ENCODE measurements around the gene F7. TPM values are rescaled to one million over a fixed set of nuclear protein-coding genes. Genes with fewer than 3 reads are reported as not detected.
"Not testable (repeated sequence)": the region's sequence is repeated elsewhere in the genome, so short reads cannot be mapped to it uniquely, and the experiment has no call there.

F7 gene
- total RNA-seq, 1 experiment from 2014 or later = not detected

GRCh38 chr13:113077953-113078901 is 27.4 kb upstream of the F7 start:
- Histone ChIP-seq H3K9ac (ENCODE audit: low read length) (no peak overlapping the region), H3K27me3 (ENCODE audit: low read length) (no peaks in the 10 kb centered on the region), H3K4me2 (ENCODE audit: low read length) (no peak overlapping the region), H3F3A (ENCODE audit: low read length, unreplicated experiment) (no peaks in the 10 kb centered on the region), H3K4me3 (ENCODE audit: low read length) (no peak overlapping the region), H3K79me2 (ENCODE audit: low read length) (no peaks in the 10 kb centered on the region), H4K20me1 (ENCODE audit: low read length) (no peaks in the 10 kb centered on the region), H2AFZ (ENCODE audit: low read length) (no peak overlapping the region), H3K4me1 (ENCODE audit: insufficient read depth, low read length) (0 out of 2 replicates have a peak, but pooled peaks cover under 1% of the 10 kb centered on the region), H3K9me3 (ENCODE audit: low read length) (no peaks in the 10 kb centered on the region), H3K27ac (ENCODE audit: low read length) (no peak overlapping the region), H3K36me3 (ENCODE audit: low read depth, low read length) (no peaks in the 10 kb centered on the region), H3K9me2 (replicated peaks; ENCODE audit: low read length) (no peaks in the 10 kb centered on the region)
- POLR2A ChIA-PET (ENCODE audit: unreplicated experiment) = no interaction called here
- BruUV-seq (replicated peaks) = no TSS peak
- intact Hi-C loops (cut with micrococcal nuclease) = no loop called here
- CTCF ChIA-PET = no interaction called here
- TF ChIP-seq EZH2 (IDR thresholded peaks at IDR 0.05; ENCODE audit: low read length, unreplicated experiment) (no peak), CTCF (conservative IDR thresholded peaks at IDR 0.05; ENCODE audit: low read depth, low read length) (no peak), EZH2phosphoT487 (IDR thresholded peaks at IDR 0.05; ENCODE audit: borderline replicate concordance, low read length) (no peak)
- no peak for ATAC-seq
- no peak for DNase-seq

GRCh38 chr13:113078902-113079780 is 26.4 kb upstream of the F7 start:
- DNase-seq = no peak
- H3K4me2 ChIP-seq (ENCODE audit: low read length) = no peak overlapping the region
- H3K9me3 ChIP-seq (ENCODE audit: low read length) = no peaks in the 10 kb centered on the region
- no peak overlapping the region for H3K27ac ChIP-seq (ENCODE audit: low read length)
- H3K9me2 ChIP-seq (replicated peaks; ENCODE audit: low read length) = no peaks in the 10 kb centered on the region
- no peak overlapping the region for H3K4me3 ChIP-seq (ENCODE audit: low read length)
- no peaks in the 10 kb centered on the region for H3F3A ChIP-seq (ENCODE audit: low read length, unreplicated experiment)
- H3K4me1 ChIP-seq (ENCODE audit: insufficient read depth, low read length) = peaks cover 4% of the 10 kb centered on the region; the same call in 1 of the 2 replicates
- no peaks in the 10 kb centered on the region for H4K20me1 ChIP-seq (ENCODE audit: low read length)
- intact Hi-C loops (cut with micrococcal nuclease) = no loop called here
- no peaks in the 10 kb centered on the region for H3K27me3 ChIP-seq (ENCODE audit: low read length)
- ChIA-PET POLR2A (ENCODE audit: unreplicated experiment) (no interaction called here), CTCF (no interaction called here)
- no peaks in the 10 kb centered on the region for H3K79me2 ChIP-seq (ENCODE audit: low read length)
- ATAC-seq = no peak
- TF ChIP-seq EZH2phosphoT487 (IDR thresholded peaks at IDR 0.05; ENCODE audit: borderline replicate concordance, low read length) = no peak
- no peak for TF ChIP-seq EZH2 (IDR thresholded peaks at IDR 0.05; ENCODE audit: low read length, unreplicated experiment)
- no peak for TF ChIP-seq CTCF (conservative IDR thresholded peaks at IDR 0.05; ENCODE audit: low read depth, low read length)
- no peaks in the 10 kb centered on the region for H3K36me3 ChIP-seq (ENCODE audit: low read depth, low read length)
- no TSS peak for BruUV-seq (replicated peaks)
- H3K9ac ChIP-seq (ENCODE audit: low read length) = no peak overlapping the region
- H2AFZ ChIP-seq (ENCODE audit: low read length) = no peak overlapping the region

DNA sequence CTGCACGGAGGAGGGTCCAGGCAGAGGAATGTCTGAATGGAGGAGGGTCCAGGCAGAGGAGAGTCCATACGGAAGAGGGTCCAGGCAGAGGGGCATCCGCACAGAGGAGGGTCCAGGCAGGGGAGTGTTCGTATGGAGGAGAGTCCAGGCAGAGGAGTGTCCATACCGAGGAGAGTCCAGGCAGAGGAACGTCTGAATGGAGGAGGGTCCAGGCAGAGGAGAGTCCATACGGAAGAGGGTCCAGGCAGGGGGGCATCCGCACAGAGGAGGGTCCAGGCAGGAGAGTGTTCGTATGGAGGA is 25.9 kb upstream of the F7 start:
- CTCF ChIA-PET; H3K4me3 ChIP-seq (ENCODE audit: low read length); H2AFZ ChIP-seq (ENCODE audit: low read length); H3K36me3 ChIP-seq (ENCODE audit: low read depth, low read length); H3K4me1 ChIP-seq (ENCODE audit: insufficient read depth, low read length); intact Hi-C loops (cut with micrococcal nuclease); ATAC-seq; H3K27ac ChIP-seq (ENCODE audit: low read length); H3F3A ChIP-seq (ENCODE audit: low read length, unreplicated experiment); H4K20me1 ChIP-seq (ENCODE audit: low read length); H3K9me2 ChIP-seq (replicated peaks; ENCODE audit: low read length); DNase-seq; H3K79me2 ChIP-seq (ENCODE audit: low read length); H3K27me3 ChIP-seq (ENCODE audit: low read length); H3K9me3 ChIP-seq (ENCODE audit: low read length); H3K9ac ChIP-seq (ENCODE audit: low read length); POLR2A ChIA-PET (ENCODE audit: unreplicated experiment); BruUV-seq (replicated peaks); H3K4me2 ChIP-seq (ENCODE audit: low read length): not testable (repeated sequence)

Data from PC-3 (cell line).